HEK293 (cell line): ENCODE results near the gene RAF1.
"Not testable (repeated sequence)": the region's sequence is repeated elsewhere in the genome, so short reads cannot be mapped to it uniquely, and the experiment has no call there.

Experiments used
- CTCF ChIA-PET: fragments of 350-600 bp; formaldehyde crosslinking; extraction: SDS; loops from one replicate; lab custom pipeline; 2021; ENCODE audit warnings: antibody characterized with exemption; lab: Yijun Ruan, JAX
- POLR2A ChIA-PET: fragments of 300-600 bp; formaldehyde crosslinking; extraction: SDS; loops from one replicate; lab custom pipeline; 2020; ENCODE audit warnings: antibody characterized with exemption, inconsistent platforms; lab: Yijun Ruan, JAX
- H3K27ac ChIP-seq: fragments of 200-500 bp; sonication (Bioruptor generic); 2 replicates; pipeline ENCODE4 v1.5.1; 2014; ENCODE audit warnings: low read depth, low read length, control low read depth, inconsistent platforms; ENCODE audit errors: extremely low read depth
- H3K36me3 ChIP-seq, 2 experiments: fragments of 200-500 bp in 1 of 2; sonication (Bioruptor generic) in 1 of 2; 1 replicate in 1 of 2; 2 replicates in 1 of 2; pipeline ENCODE4 v1.5.1; 2014 to 2017; ENCODE audit warnings: inconsistent platforms in 2 of 2, low read length in 2 of 2; ENCODE audit not compliant: control insufficient read depth in 2 of 2, insufficient read depth in 1 of 2
- H3K4me1 ChIP-seq: fragments of 200-500 bp; sonication (Bioruptor generic); 2 replicates; pipeline ENCODE4 v1.5.1; 2014; ENCODE audit warnings: mild to moderate bottlenecking, low read length, inconsistent platforms; ENCODE audit not compliant: control insufficient read depth, insufficient read depth
- H3K4me3 ChIP-seq: 2 replicates; pipeline ENCODE4 v1.5.1; 2011; ENCODE audit warnings: low read depth, mild to moderate bottlenecking, control low read depth, low read length, moderate library complexity
- H3K9me3 ChIP-seq: fragments of 200-500 bp; sonication (Bioruptor generic); 2 replicates; pipeline ENCODE4 v1.5.1; 2014; ENCODE audit warnings: low read depth, low read length, inconsistent platforms; ENCODE audit not compliant: control insufficient read depth, insufficient read depth
- PRDM4 ChIP-seq: fragments of 450-650 bp; formaldehyde crosslinking; IDR thresholded peaks from 2 replicates; pipeline ENCODE4 v1.5.1; 2017; ENCODE audit warnings: missing biosample characterization, missing genetic modification characterization
- TSHZ1 ChIP-seq: fragments of 450-650 bp; formaldehyde crosslinking; IDR thresholded peaks from 2 replicates; pipeline ENCODE4 v1.5.1; 2016; ENCODE audit warnings: missing biosample characterization, missing genetic modification characterization, borderline replicate concordance
- ZFHX2 ChIP-seq: fragments of 450-650 bp; formaldehyde crosslinking; conservative IDR thresholded peaks from 2 replicates; pipeline ENCODE4 v1.5.1; 2016; ENCODE audit warnings: missing biosample characterization, missing genetic modification characterization
- ZNF121 ChIP-seq: fragments of 450-650 bp; formaldehyde crosslinking; IDR thresholded peaks from 2 replicates; pipeline ENCODE4 v1.5.1; 2016; ENCODE audit warnings: missing biosample characterization, missing genetic modification characterization
- ZNF146 ChIP-seq: fragments of 450-650 bp; formaldehyde crosslinking; IDR thresholded peaks from 2 replicates; pipeline ENCODE4 v1.5.1; 2016; ENCODE audit warnings: missing biosample characterization, missing genetic modification characterization
- ZNF184 ChIP-seq: fragments of 450-650 bp; IDR thresholded peaks from 2 replicates; pipeline ENCODE4 v1.5.1; 2018; ENCODE audit warnings: missing biosample characterization, mild to moderate bottlenecking, missing genetic modification characterization
- ZNF280D ChIP-seq: fragments of 450-650 bp; formaldehyde crosslinking; IDR thresholded peaks from 2 replicates; pipeline ENCODE4 v1.5.1; 2016; ENCODE audit warnings: missing biosample characterization, missing genetic modification characterization
- ZNF488 ChIP-seq: fragments of 450-650 bp; formaldehyde crosslinking; IDR thresholded peaks from 2 replicates; pipeline ENCODE4 v1.5.1; 2016; ENCODE audit warnings: missing biosample characterization, missing genetic modification characterization
- ZNF580 ChIP-seq: fragments of 450-650 bp; formaldehyde crosslinking; IDR thresholded peaks from 2 replicates; pipeline ENCODE4 v1.5.1; 2016; ENCODE audit warnings: missing biosample characterization, missing genetic modification characterization

RAF1 gene

GRCh38 chr3:12640853-12641252 lies 23.1 kb downstream of the RAF1 start:
- POLR2A ChIA-PET, H3K9me3 ChIP-seq, H3K4me3 ChIP-seq, CTCF ChIA-PET, H3K4me1 ChIP-seq, H3K27ac ChIP-seq, H3K36me3 ChIP-seq: not testable (repeated sequence)
- 0 out of 2 replicates have a peak, but pooled peaks have one; percentile 34 for TF ChIP-seq ZNF280D
- TF ChIP-seq ZNF580 = peak; percentile 61; the same call in 1 of the 2 replicates
- peak; percentile 94 for TF ChIP-seq ZNF146 (tag by site-specific recombination)

DNA sequence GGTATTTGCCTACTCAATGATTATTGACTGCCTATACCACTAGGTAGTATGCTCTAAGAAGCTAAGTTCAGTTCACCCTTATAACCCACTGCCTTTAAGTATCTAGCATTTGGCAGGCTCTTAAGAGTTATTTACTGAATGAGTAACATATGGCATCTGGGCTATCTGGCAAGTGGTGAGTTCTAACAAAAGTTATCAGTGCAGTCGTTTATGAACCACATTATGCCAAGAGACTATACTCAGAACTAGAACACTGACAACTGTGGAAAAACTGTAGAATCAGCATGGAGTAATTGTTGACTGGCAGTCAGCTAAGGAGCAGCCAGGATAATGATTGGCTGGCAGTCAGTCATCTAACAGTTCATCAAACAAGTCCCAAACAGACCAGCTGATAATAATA lies 25.8 kb downstream of the RAF1 start:
- Histone ChIP-seq H3K27ac (no peak overlapping the region), H3K9me3 (no peaks in the 10 kb centered on the region), H3K4me1 (peaks cover 4% of the 10 kb centered on the region), H3K4me3 (no peak overlapping the region)
- POLR2A ChIA-PET = no interaction called here
- TF ChIP-seq ZNF184 (tag by site-specific recombination) (peak; percentile 69; the same call in 1 of the 2 replicates), ZFHX2 (tag by site-specific recombination) (no peak)
- TF ChIP-seq, all 188 proteins: peak for 1
- CTCF ChIA-PET = interaction anchor here (0.6 kb wide), 1 partner anchor 192 kb away, joined by 4 read pairs; no protein-coding TSS in a partner anchor
- H3K36me3 ChIP-seq = peaks cover 3% of the 10 kb centered on the region in 2 experiments; a peak in 2 of 3 replicates

- no peaks in the 10 kb centered on the region for H3K9me3 ChIP-seq
- H3K36me3 ChIP-seq = peaks cover 3% of the 10 kb centered on the region in 2 experiments; a peak in 2 of 3 replicates
- ChIA-PET CTCF (interaction anchor here (0.7 kb wide), 1 partner anchor 13 kb away, joined by 6 read pairs; no protein-coding TSS in a partner anchor), POLR2A (no interaction called here)
- TF ChIP-seq ZNF488 = no peak
- TF ChIP-seq ZNF121 = peak; percentile 61; the same call in 1 of the 2 replicates
- H3K27ac ChIP-seq = no peak overlapping the region
- peaks cover 13% of the 10 kb centered on the region for H3K4me1 ChIP-seq
- no peak overlapping the region for H3K4me3 ChIP-seq
These were observed 30.8 kb downstream of the RAF1 start for GRCh38 chr3:12633108-12633507.

DNA sequence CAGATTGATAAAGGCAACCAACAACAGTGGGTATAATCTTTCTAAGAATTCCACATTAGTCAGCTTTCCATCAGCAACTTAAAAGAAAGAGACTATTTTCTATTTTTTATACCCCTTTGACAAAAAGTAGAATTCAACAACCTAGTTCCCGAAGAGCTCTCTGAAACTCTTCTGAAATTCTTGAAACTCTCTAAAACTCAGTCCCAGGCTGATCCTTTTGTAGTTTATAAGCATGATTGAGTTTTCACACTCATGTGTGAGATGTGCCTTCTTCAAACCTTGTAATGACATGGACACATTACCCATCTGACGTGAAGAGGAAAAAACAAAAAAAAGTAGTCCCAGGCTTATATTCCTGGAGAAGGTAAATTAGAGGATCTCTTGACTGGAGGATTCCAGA lies 31.4 kb downstream of the RAF1 start:
- no peaks in the 10 kb centered on the region for H3K9me3 ChIP-seq
- H3K4me1 ChIP-seq = peaks cover 12% of the 10 kb centered on the region
- H3K27ac ChIP-seq = no peak overlapping the region
- ChIA-PET CTCF (no interaction called here), POLR2A (no interaction called here)
- peak; percentile 66; the same call in 1 of the 2 replicates for TF ChIP-seq PRDM4
- TF ChIP-seq TSHZ1 = no peak
- H3K36me3 ChIP-seq = peaks cover under 1 to 2% of the 10 kb centered on the region in 2 experiments; a peak in 2 of 3 replicates
- no peak overlapping the region for H3K4me3 ChIP-seq

- H3K4me3 ChIP-seq, POLR2A ChIA-PET, CTCF ChIA-PET, H3K27ac ChIP-seq, H3K36me3 ChIP-seq, H3K9me3 ChIP-seq: not testable (repeated sequence)
- H3K4me1 ChIP-seq = peaks cover 14% of the 10 kb centered on the region
These were observed 33.1 kb downstream of the RAF1 start for GRCh38 chr3:12630843-12631242.
